ENCODE results near the gene TMEM232.

TMEM232 gene

GRCh38 chr5:110687485-110687884 lies 39.0 kb downstream of the TMEM232 start:
- Histone ChIP-seq H3K9me3 (ENCODE audit: low read length) (no peaks in the 10 kb centered on the region), H3K36me3 (ENCODE audit: insufficient read depth, low read length) (no peaks in the 10 kb centered on the region), H3K4me2 (ENCODE audit: low read length) (no peak overlapping the region), H3K9me2 (ENCODE audit: low read depth, low read length) (no peaks in the 10 kb centered on the region), H3K9ac (ENCODE audit: low read length) (no peak overlapping the region), H3K27ac (ENCODE audit: low read depth, low read length, poor library complexity, severe bottlenecking) (no peak overlapping the region), H3K4me1 (ENCODE audit: insufficient read depth, low read length, severe bottlenecking) (no peaks in the 10 kb centered on the region), H2AFZ (ENCODE audit: low read length) (no peak overlapping the region), H3K79me2 (ENCODE audit: insufficient read depth, low read length) (no peaks in the 10 kb centered on the region), H3F3A (ENCODE audit: insufficient read depth, low read length) (no peaks in the 10 kb centered on the region), H4K20me1 (ENCODE audit: insufficient read depth, low read length) (no peaks in the 10 kb centered on the region), H3K4me3 (ENCODE audit: low read depth, low read length, poor library complexity, severe bottlenecking) (no peak overlapping the region), H3K27me3 (ENCODE audit: insufficient read depth, low read length) (no peaks in the 10 kb centered on the region)
- TF ChIP-seq EZH2 (IDR thresholded peaks at IDR 0.05; ENCODE audit: borderline replicate concordance, low read length), result no peak
- TF ChIP-seq, protein P1, sequence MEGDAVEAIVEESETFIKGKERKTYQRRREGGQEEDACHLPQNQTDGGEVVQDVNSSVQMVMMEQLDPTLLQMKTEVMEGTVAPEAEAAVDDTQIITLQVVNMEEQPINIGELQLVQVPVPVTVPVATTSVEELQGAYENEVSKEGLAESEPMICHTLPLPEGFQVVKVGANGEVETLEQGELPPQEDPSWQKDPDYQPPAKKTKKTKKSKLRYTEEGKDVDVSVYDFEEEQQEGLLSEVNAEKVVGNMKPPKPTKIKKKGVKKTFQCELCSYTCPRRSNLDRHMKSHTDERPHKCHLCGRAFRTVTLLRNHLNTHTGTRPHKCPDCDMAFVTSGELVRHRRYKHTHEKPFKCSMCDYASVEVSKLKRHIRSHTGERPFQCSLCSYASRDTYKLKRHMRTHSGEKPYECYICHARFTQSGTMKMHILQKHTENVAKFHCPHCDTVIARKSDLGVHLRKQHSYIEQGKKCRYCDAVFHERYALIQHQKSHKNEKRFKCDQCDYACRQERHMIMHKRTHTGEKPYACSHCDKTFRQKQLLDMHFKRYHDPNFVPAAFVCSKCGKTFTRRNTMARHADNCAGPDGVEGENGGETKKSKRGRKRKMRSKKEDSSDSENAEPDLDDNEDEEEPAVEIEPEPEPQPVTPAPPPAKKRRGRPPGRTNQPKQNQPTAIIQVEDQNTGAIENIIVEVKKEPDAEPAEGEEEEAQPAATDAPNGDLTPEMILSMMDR (IDR thresholded peaks at IDR 0.05; ENCODE audit: low read length), result no peak

DNA sequence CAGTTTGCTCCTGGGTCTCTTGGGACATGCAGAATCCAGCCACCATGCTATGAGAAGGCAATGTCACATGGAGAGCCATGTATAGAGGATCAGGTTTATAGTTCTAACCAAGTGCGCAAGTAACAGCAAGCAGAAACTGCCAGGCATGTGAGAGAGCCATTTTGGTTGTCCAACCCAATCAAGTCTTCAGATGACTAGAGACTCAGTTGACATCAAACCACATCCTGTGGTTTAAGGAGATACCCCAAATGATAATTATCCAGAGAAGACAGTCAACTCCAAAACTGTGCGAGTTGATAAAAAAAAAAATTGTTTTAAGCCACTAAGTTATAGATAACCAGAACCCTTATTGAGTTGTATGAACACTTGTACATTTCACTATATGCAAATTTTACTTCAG lies 40.2 kb downstream of the TMEM232 start:
- H3K4me2 ChIP-seq (ENCODE audit: low read length), result no peak overlapping the region
- no peaks in the 10 kb centered on the region for H3K27me3 ChIP-seq (ENCODE audit: insufficient read depth, low read length)
- H3K9me3 ChIP-seq (ENCODE audit: low read length), result no peaks in the 10 kb centered on the region
- H3K4me1 ChIP-seq (ENCODE audit: insufficient read depth, low read length, severe bottlenecking), result no peaks in the 10 kb centered on the region
- H3K9ac ChIP-seq (ENCODE audit: low read length), result no peak overlapping the region
- H3F3A ChIP-seq (ENCODE audit: insufficient read depth, low read length), result no peaks in the 10 kb centered on the region
- no peaks in the 10 kb centered on the region for H4K20me1 ChIP-seq (ENCODE audit: insufficient read depth, low read length)
- H3K4me3 ChIP-seq (ENCODE audit: low read depth, low read length, poor library complexity, severe bottlenecking), result no peak overlapping the region
- no peak overlapping the region for H3K27ac ChIP-seq (ENCODE audit: low read depth, low read length, poor library complexity, severe bottlenecking)
- no peaks in the 10 kb centered on the region for H3K36me3 ChIP-seq (ENCODE audit: insufficient read depth, low read length)
- no peak overlapping the region for H2AFZ ChIP-seq (ENCODE audit: low read length)
- no peak for TF ChIP-seq EZH2 (IDR thresholded peaks at IDR 0.05; ENCODE audit: borderline replicate concordance, low read length)
- TF ChIP-seq, protein P1 (IDR thresholded peaks at IDR 0.05; ENCODE audit: low read length), result no peak
- no peaks in the 10 kb centered on the region for H3K79me2 ChIP-seq (ENCODE audit: insufficient read depth, low read length)
- no peaks in the 10 kb centered on the region for H3K9me2 ChIP-seq (ENCODE audit: low read depth, low read length)

DNA sequence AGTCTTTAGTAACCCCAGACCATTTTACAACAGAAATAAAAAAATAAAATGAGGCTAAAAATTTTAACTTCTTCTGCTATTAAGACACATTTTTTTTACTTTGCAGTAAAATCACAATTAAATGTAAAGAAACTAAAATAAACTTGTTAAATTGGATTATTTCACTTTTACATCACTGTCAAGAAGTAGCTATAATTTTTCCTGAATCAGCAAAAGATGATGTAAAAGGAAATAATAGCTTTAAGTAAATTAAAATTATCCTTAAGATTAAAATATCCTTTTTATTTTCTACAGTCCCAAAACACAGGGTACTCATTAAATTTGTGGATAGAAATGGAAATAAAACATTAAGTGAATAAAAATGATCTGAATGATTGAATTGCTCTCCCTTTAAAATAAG lies 44.5 kb downstream of the TMEM232 start:
- Histone ChIP-seq H3K79me2 (ENCODE audit: insufficient read depth, low read length) (no peaks in the 10 kb centered on the region), H3F3A (ENCODE audit: insufficient read depth, low read length) (no peaks in the 10 kb centered on the region), H3K36me3 (ENCODE audit: insufficient read depth, low read length) (no peaks in the 10 kb centered on the region), H3K27ac (ENCODE audit: low read depth, low read length, poor library complexity, severe bottlenecking) (no peak overlapping the region), H3K9me3 (ENCODE audit: low read length) (no peaks in the 10 kb centered on the region), H3K4me1 (ENCODE audit: insufficient read depth, low read length, severe bottlenecking) (no peaks in the 10 kb centered on the region), H3K9me2 (ENCODE audit: low read depth, low read length) (no peaks in the 10 kb centered on the region), H3K4me2 (ENCODE audit: low read length) (no peak overlapping the region), H2AFZ (ENCODE audit: low read length) (no peak overlapping the region), H4K20me1 (ENCODE audit: insufficient read depth, low read length) (no peaks in the 10 kb centered on the region), H3K9ac (ENCODE audit: low read length) (no peak overlapping the region), H3K4me3 (ENCODE audit: low read depth, low read length, poor library complexity, severe bottlenecking) (no peak overlapping the region), H3K27me3 (ENCODE audit: insufficient read depth, low read length) (no peaks in the 10 kb centered on the region)
- no peak for TF ChIP-seq EZH2 (IDR thresholded peaks at IDR 0.05; ENCODE audit: borderline replicate concordance, low read length)
- TF ChIP-seq, protein P1 (IDR thresholded peaks at IDR 0.05; ENCODE audit: low read length), result no peak

Measured in OCI-LY1 (cell line).